ENCODE data around the gene NXPH1. TPM values are rescaled to one million over a fixed set of nuclear protein-coding genes. Genes with fewer than 3 reads are reported as not detected.

NXPH1 gene
- 0.14 to 0.59 TPM (median 0.27 TPM) in 3 replicates for total RNA-seq (2021)
- Bru-seq, nascent RNA: percentile 25 among the genes with signal in this experiment
- long read RNA-seq, experiment 1, partial matches to known transcripts: 0 of 1 reads
- long read RNA-seq, experiment 1, other reads (novel, unspliced or antisense): 1 of 1 reads
- long read RNA-seq, experiment 2, partial matches to known transcripts: 0 of 1 reads
- long read RNA-seq, experiment 2, other reads (novel, unspliced or antisense): 0 of 1 reads
- long read RNA-seq, experiment 3: 0 reads

DNA sequence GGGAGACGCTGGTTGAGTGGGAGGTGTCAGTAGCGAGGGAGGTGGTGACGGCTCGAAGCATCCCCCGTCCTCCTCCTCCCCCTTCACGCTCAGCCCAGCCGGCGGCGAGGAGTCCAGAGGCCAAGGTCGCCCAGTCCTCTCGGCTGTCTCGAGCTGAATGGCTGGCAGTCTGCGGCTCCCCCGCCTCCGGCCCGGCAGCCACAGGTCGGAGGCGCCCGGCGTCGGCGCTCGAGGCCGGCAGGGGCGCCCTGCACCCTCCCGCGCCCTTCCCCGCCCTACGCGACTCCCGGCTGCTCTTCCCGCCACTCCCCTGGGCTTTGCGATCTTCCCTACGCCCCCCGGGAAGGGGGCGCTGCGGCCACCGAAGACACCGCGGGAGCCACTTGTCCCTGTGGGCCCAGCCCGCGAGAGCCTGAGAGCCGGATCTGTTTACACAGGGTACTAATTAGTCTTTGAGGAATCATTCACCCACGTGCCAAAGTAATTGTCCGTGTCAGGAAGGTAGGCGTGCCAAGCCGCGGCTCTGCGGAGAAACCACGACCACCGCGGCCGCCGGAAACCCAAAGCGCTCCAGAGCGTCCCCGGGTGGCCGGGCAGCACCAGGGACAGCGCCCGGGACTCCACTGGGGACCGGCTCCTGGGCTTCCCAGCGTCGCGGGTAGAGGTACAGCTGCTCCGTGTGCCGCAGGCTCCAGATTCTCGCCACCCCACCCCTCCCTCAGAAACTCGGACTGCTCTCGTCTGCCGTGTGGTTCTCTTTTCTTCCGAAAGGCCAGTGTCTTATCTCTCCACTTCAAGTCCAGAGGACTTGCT, at the start of gene NXPH1:
TSS of gene NXPH1 (plus strand) at position 133 of the 813 bp plus-strand sequence.
- no peak within 1 kb of the TSS for H3K27ac Mint-ChIP-seq
- CTCF ChIA-PET: interaction anchor here (0.6 to 2.3 kb wide), 9 partner anchors 8 to 1457 kb away, joined by 3 to 14 read pairs (median 4); no protein-coding TSS in a partner anchor
- peaks cover 91% of the 10 kb centered on the region for H3K27me3 Mint-ChIP-seq (ENCODE audit: low read depth)
- DNase-seq (ENCODE audit: low spot score) (peak; percentile 68), ATAC-seq (peak; percentile 43)
- H3K9me3 Mint-ChIP-seq: no peaks in the 10 kb centered on the region
- POLR2A ChIA-PET: no interaction called here
- H3K36me3 Mint-ChIP-seq: no peaks in the 10 kb centered on the region
- H3K4me1 Mint-ChIP-seq: peaks cover 47% of the 10 kb centered on the region
- peak within 1 kb of the TSS; percentile 76 for H3K4me3 Mint-ChIP-seq
- TF ChIP-seq, protein P1, sequence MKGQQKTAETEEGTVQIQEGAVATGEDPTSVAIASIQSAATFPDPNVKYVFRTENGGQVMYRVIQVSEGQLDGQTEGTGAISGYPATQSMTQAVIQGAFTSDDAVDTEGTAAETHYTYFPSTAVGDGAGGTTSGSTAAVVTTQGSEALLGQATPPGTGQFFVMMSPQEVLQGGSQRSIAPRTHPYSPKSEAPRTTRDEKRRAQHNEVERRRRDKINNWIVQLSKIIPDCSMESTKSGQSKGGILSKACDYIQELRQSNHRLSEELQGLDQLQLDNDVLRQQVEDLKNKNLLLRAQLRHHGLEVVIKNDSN (CRISPR knock-in tag; IDR thresholded peaks at IDR 0.05): peak; percentile 74
- no peak; the same call in 1 of the 2 replicates for TF ChIP-seq FOXP1 (CRISPR knock-in tag; IDR thresholded peaks at IDR 0.05; ENCODE audit: borderline replicate concordance)
- TF ChIP-seq, protein P2, sequence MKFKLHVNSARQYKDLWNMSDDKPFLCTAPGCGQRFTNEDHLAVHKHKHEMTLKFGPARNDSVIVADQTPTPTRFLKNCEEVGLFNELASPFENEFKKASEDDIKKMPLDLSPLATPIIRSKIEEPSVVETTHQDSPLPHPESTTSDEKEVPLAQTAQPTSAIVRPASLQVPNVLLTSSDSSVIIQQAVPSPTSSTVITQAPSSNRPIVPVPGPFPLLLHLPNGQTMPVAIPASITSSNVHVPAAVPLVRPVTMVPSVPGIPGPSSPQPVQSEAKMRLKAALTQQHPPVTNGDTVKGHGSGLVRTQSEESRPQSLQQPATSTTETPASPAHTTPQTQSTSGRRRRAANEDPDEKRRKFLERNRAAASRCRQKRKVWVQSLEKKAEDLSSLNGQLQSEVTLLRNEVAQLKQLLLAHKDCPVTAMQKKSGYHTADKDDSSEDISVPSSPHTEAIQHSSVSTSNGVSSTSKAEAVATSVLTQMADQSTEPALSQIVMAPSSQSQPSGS (CRISPR knock-in tag; IDR thresholded peaks at IDR 0.05; ENCODE audit: borderline replicate concordance, low read depth): no peak
- TF ChIP-seq, protein P3, sequence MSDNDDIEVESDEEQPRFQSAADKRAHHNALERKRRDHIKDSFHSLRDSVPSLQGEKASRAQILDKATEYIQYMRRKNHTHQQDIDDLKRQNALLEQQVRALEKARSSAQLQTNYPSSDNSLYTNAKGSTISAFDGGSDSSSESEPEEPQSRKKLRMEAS (CRISPR knock-in tag; IDR thresholded peaks at IDR 0.05): peak; percentile 75; the same call in 1 of the 2 replicates
- 0 out of 2 replicates have a peak, but pooled peaks have one; percentile 41 for TF ChIP-seq TEAD4 (CRISPR knock-in tag; IDR thresholded peaks at IDR 0.05)
- TF ChIP-seq ESRRA (CRISPR knock-in tag; IDR thresholded peaks at IDR 0.05; ENCODE audit: borderline replicate concordance): peak; percentile 67; the same call in 1 of the 2 replicates
- TF ChIP-seq JUN (CRISPR knock-in tag; IDR thresholded peaks at IDR 0.05): peak; percentile 81; the same call in 1 of the 2 replicates
- TF ChIP-seq, protein P4, sequence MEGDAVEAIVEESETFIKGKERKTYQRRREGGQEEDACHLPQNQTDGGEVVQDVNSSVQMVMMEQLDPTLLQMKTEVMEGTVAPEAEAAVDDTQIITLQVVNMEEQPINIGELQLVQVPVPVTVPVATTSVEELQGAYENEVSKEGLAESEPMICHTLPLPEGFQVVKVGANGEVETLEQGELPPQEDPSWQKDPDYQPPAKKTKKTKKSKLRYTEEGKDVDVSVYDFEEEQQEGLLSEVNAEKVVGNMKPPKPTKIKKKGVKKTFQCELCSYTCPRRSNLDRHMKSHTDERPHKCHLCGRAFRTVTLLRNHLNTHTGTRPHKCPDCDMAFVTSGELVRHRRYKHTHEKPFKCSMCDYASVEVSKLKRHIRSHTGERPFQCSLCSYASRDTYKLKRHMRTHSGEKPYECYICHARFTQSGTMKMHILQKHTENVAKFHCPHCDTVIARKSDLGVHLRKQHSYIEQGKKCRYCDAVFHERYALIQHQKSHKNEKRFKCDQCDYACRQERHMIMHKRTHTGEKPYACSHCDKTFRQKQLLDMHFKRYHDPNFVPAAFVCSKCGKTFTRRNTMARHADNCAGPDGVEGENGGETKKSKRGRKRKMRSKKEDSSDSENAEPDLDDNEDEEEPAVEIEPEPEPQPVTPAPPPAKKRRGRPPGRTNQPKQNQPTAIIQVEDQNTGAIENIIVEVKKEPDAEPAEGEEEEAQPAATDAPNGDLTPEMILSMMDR (IDR thresholded peaks at IDR 0.05): peak; percentile 46; the same call in 1 of the 2 replicates
- TF ChIP-seq IRF2 (CRISPR knock-in tag; IDR thresholded peaks at IDR 0.05; ENCODE audit: borderline replicate concordance, low read depth): 0 out of 2 replicates have a peak, but pooled peaks have one; percentile 64
- TF ChIP-seq ZNF423 (CRISPR knock-in tag; IDR thresholded peaks at IDR 0.05): peak; percentile 16; the same call in 1 of the 2 replicates
- TF ChIP-seq ZNF263 (CRISPR knock-in tag; IDR thresholded peaks at IDR 0.05; ENCODE audit: low read depth): peak; percentile 47; the same call in 1 of the 2 replicates
- peak; percentile 83; the same call in 1 of the 2 replicates for TF ChIP-seq TEAD1 (CRISPR knock-in tag; IDR thresholded peaks at IDR 0.05)
- TF ChIP-seq, protein P5, sequence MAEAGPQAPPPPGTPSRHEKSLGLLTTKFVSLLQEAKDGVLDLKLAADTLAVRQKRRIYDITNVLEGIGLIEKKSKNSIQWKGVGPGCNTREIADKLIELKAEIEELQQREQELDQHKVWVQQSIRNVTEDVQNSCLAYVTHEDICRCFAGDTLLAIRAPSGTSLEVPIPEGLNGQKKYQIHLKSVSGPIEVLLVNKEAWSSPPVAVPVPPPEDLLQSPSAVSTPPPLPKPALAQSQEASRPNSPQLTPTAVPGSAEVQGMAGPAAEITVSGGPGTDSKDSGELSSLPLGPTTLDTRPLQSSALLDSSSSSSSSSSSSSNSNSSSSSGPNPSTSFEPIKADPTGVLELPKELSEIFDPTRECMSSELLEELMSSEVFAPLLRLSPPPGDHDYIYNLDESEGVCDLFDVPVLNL (CRISPR knock-in tag; IDR thresholded peaks at IDR 0.05; ENCODE audit: borderline replicate concordance, low read depth): peak; percentile 80; the same call in 1 of the 2 replicates
- TF ChIP-seq, protein P6, sequence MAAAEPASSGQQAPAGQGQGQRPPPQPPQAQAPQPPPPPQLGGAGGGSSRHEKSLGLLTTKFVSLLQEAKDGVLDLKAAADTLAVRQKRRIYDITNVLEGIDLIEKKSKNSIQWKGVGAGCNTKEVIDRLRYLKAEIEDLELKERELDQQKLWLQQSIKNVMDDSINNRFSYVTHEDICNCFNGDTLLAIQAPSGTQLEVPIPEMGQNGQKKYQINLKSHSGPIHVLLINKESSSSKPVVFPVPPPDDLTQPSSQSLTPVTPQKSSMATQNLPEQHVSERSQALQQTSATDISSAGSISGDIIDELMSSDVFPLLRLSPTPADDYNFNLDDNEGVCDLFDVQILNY (CRISPR knock-in tag; IDR thresholded peaks at IDR 0.05): peak; percentile 85; the same call in 1 of the 2 replicates
- TF ChIP-seq, protein P7, sequence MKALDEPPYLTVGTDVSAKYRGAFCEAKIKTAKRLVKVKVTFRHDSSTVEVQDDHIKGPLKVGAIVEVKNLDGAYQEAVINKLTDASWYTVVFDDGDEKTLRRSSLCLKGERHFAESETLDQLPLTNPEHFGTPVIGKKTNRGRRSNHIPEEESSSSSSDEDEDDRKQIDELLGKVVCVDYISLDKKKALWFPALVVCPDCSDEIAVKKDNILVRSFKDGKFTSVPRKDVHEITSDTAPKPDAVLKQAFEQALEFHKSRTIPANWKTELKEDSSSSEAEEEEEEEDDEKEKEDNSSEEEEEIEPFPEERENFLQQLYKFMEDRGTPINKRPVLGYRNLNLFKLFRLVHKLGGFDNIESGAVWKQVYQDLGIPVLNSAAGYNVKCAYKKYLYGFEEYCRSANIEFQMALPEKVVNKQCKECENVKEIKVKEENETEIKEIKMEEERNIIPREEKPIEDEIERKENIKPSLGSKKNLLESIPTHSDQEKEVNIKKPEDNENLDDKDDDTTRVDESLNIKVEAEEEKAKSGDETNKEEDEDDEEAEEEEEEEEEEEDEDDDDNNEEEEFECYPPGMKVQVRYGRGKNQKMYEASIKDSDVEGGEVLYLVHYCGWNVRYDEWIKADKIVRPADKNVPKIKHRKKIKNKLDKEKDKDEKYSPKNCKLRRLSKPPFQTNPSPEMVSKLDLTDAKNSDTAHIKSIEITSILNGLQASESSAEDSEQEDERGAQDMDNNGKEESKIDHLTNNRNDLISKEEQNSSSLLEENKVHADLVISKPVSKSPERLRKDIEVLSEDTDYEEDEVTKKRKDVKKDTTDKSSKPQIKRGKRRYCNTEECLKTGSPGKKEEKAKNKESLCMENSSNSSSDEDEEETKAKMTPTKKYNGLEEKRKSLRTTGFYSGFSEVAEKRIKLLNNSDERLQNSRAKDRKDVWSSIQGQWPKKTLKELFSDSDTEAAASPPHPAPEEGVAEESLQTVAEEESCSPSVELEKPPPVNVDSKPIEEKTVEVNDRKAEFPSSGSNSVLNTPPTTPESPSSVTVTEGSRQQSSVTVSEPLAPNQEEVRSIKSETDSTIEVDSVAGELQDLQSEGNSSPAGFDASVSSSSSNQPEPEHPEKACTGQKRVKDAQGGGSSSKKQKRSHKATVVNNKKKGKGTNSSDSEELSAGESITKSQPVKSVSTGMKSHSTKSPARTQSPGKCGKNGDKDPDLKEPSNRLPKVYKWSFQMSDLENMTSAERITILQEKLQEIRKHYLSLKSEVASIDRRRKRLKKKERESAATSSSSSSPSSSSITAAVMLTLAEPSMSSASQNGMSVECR (CRISPR knock-in tag; IDR thresholded peaks at IDR 0.05; ENCODE audit: borderline replicate concordance): peak; percentile 88
- TF ChIP-seq, protein P8, sequence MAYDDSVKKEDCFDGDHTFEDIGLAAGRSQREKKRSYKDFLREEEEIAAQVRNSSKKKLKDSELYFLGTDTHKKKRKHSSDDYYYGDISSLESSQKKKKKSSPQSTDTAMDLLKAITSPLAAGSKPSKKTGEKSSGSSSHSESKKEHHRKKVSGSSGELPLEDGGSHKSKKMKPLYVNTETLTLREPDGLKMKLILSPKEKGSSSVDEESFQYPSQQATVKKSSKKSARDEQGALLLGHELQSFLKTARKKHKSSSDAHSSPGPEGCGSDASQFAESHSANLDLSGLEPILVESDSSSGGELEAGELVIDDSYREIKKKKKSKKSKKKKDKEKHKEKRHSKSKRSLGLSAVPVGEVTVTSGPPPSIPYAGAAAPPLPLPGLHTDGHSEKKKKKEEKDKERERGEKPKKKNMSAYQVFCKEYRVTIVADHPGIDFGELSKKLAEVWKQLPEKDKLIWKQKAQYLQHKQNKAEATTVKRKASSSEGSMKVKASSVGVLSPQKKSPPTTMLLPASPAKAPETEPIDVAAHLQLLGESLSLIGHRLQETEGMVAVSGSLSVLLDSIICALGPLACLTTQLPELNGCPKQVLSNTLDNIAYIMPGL (CRISPR knock-in tag; IDR thresholded peaks at IDR 0.05): peak; percentile 85
- TF ChIP-seq, protein P9, sequence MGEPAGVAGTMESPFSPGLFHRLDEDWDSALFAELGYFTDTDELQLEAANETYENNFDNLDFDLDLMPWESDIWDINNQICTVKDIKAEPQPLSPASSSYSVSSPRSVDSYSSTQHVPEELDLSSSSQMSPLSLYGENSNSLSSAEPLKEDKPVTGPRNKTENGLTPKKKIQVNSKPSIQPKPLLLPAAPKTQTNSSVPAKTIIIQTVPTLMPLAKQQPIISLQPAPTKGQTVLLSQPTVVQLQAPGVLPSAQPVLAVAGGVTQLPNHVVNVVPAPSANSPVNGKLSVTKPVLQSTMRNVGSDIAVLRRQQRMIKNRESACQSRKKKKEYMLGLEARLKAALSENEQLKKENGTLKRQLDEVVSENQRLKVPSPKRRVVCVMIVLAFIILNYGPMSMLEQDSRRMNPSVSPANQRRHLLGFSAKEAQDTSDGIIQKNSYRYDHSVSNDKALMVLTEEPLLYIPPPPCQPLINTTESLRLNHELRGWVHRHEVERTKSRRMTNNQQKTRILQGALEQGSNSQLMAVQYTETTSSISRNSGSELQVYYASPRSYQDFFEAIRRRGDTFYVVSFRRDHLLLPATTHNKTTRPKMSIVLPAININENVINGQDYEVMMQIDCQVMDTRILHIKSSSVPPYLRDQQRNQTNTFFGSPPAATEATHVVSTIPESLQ (CRISPR knock-in tag; IDR thresholded peaks at IDR 0.05): no peak
- TF ChIP-seq SP1 (CRISPR knock-in tag; conservative IDR thresholded peaks at IDR 0.05): peak; percentile 57; the same call in 1 of the 2 replicates

All from WTC11 (cell line).